ENCODE measurements around the gene HTT-AS. TPM values are rescaled to one million over a fixed set of nuclear protein-coding genes. Genes with fewer than 3 reads are reported as not detected.

HTT-AS gene
- not detected in 2 replicates for total RNA-seq

GRCh38 chr4:3074078-3074845, at the start of gene HTT-AS, which contains the start of gene HTT:
Gene HTT-AS (minus strand): TSS chr4:3074538.
Gene HTT (plus strand): TSS chr4:3074681. CDS start chr4:3074826, 145 bp downstream.
- H3K4me3 ChIP-seq (ENCODE audit: low read depth, low read length) = peak within 1 kb of the TSS; percentile 98
- DNase-seq (ENCODE audit: low read depth) = peak; percentile 30
- TF ChIP-seq, protein P1, sequence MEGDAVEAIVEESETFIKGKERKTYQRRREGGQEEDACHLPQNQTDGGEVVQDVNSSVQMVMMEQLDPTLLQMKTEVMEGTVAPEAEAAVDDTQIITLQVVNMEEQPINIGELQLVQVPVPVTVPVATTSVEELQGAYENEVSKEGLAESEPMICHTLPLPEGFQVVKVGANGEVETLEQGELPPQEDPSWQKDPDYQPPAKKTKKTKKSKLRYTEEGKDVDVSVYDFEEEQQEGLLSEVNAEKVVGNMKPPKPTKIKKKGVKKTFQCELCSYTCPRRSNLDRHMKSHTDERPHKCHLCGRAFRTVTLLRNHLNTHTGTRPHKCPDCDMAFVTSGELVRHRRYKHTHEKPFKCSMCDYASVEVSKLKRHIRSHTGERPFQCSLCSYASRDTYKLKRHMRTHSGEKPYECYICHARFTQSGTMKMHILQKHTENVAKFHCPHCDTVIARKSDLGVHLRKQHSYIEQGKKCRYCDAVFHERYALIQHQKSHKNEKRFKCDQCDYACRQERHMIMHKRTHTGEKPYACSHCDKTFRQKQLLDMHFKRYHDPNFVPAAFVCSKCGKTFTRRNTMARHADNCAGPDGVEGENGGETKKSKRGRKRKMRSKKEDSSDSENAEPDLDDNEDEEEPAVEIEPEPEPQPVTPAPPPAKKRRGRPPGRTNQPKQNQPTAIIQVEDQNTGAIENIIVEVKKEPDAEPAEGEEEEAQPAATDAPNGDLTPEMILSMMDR (conservative IDR thresholded peaks at IDR 0.05; ENCODE audit: low read depth, low read length) = no peak

GRCh38 chr4:3123181-3123671, 48.9 kb upstream of the HTT-AS start:
- TF ChIP-seq, protein P1 (conservative IDR thresholded peaks at IDR 0.05; ENCODE audit: low read depth, low read length) = no peak
- H3K4me3 ChIP-seq (ENCODE audit: low read depth, low read length) = no peak overlapping the region
- no peak for DNase-seq (ENCODE audit: low read depth)

DNA sequence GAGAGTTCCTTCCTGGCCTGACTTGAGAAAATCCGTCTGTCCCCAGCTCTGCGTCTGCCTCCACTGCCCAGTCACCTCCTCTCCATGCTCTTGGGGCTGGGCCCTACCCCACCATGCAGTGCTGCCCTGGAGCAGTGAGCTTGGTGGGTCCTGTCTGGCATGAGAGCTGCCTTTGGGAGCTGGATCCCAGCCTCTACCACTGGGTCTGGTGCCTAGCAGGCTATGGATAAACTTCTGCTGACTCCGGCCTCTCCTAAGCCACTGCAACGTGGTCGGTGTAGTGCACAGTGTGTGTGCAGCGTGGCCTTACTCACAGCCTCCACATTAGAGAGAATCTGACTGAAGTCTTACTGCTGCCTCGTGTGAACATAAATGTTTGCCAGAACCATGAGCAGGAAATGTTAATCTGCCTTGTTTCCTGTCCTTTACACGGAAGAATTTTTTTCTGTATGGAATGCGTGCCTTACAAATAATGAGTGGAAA, 47.8 kb upstream of the HTT-AS start:
- TF ChIP-seq, protein P1 (conservative IDR thresholded peaks at IDR 0.05; ENCODE audit: low read depth, low read length) = no peak
- no peak overlapping the region for H3K4me3 ChIP-seq (ENCODE audit: low read depth, low read length)
- DNase-seq (ENCODE audit: low read depth) = no peak

- H3K4me3 ChIP-seq (ENCODE audit: low read depth, low read length) = no peak overlapping the region
- DNase-seq (ENCODE audit: low read depth) = no peak
- TF ChIP-seq, protein P1 (conservative IDR thresholded peaks at IDR 0.05; ENCODE audit: low read depth, low read length) = no peak
Measured at GRCh38 chr4:3121596-3121995, 47.3 kb upstream of the HTT-AS start.

GRCh38 chr4:3121110-3121509, 46.8 kb upstream of the HTT-AS start:
- TF ChIP-seq, protein P1 (conservative IDR thresholded peaks at IDR 0.05; ENCODE audit: low read depth, low read length) = no peak
- DNase-seq (ENCODE audit: low read depth) = no peak

GRCh38 chr4:3119464-3119863, 45.1 kb upstream of the HTT-AS start:
- no peak for DNase-seq (ENCODE audit: low read depth)
- TF ChIP-seq, protein P1 (conservative IDR thresholded peaks at IDR 0.05; ENCODE audit: low read depth, low read length) = no peak
- no peak overlapping the region for H3K4me3 ChIP-seq (ENCODE audit: low read depth, low read length)

More at GRCh38 chr4:3121110-3121509, 46.8 kb upstream of the HTT-AS start:
- H3K4me3 ChIP-seq (ENCODE audit: low read depth, low read length) = no peak overlapping the region

All from epithelial cell of proximal tubule (primary cell).